Measurements from ENCODE around the gene FALEC.
"Not testable (repeated sequence)": the region's sequence is repeated elsewhere in the genome, so short reads cannot be mapped to it uniquely, and the experiment has no call there.

FALEC gene

DNA sequence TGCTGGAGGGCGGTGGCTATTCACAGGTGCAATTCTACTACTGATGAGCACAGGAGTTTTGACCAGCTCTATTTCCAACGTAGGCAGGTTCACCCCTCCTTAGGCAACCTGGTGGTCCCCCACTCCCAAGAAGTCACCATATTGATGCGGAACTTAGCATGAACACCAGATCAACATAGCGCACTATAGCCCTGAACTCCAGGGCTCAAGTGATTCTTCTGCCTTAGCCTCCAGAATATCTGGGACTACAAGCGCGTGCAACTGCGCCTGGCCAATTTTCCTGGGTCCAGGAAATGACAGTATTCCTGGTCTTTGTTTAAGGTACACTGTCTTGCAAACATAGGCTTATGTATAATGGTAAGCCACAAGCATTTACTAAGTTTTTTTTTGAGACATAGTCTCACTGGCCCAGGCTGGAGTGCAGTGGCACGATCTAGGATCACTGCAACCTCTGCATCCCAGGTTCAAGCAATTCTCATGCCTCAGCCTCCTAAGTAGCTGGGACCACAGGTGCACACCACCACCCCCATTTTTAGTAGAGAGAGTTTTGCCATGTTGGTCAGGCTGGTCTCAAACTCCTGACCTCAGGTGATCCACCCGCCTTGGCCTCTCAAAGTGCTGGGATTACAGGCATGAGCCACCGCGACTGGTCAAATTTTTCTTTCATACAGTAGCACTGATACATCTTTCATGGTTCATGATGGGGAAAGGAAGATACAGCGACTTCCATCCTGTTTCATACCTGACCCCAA, 51.2 kb downstream of the FALEC start:
- DNase-seq = no peak
- in situ Hi-C loops (cut with HindIII; ENCODE audit: low pct_ligation_motif_present, low sequenced_read_pairs) = no loop called here
- Histone ChIP-seq H3K4me3 (ENCODE audit: low read depth, low read length) (no peak overlapping the region), H3K27ac (peak overlapping the region; percentile 99), H3K36me3 (replicated peaks) (peaks cover 6% of the 10 kb centered on the region), H3K27me3 (replicated peaks) (no peaks in the 10 kb centered on the region)
- TF ChIP-seq, protein P1, sequence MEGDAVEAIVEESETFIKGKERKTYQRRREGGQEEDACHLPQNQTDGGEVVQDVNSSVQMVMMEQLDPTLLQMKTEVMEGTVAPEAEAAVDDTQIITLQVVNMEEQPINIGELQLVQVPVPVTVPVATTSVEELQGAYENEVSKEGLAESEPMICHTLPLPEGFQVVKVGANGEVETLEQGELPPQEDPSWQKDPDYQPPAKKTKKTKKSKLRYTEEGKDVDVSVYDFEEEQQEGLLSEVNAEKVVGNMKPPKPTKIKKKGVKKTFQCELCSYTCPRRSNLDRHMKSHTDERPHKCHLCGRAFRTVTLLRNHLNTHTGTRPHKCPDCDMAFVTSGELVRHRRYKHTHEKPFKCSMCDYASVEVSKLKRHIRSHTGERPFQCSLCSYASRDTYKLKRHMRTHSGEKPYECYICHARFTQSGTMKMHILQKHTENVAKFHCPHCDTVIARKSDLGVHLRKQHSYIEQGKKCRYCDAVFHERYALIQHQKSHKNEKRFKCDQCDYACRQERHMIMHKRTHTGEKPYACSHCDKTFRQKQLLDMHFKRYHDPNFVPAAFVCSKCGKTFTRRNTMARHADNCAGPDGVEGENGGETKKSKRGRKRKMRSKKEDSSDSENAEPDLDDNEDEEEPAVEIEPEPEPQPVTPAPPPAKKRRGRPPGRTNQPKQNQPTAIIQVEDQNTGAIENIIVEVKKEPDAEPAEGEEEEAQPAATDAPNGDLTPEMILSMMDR (IDR thresholded peaks at IDR 0.05; ENCODE audit: low read depth, low read length, missing control alignments) = no peak

DNA sequence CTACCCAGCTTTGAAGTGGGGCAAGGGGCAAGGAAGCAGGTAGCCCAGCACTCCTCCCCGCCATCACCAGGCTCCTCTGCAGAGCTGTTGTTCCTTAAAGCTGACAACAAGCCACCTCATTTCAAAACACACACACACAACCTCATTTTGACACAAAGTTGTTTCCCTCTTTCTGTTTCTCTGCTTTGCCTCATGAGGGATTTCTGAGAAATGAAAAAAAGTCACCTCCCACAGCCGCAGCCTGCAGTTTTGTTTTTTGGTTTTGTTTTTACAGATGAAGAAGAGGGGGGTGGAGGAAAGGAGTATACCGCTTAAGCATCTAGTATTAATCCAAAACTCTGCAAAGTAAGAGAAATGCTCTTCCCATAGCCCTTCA, 51.8 kb downstream of the FALEC start:
- Histone ChIP-seq H3K27ac (peak overlapping the region; percentile 99), H3K4me3 (ENCODE audit: low read depth, low read length) (peak overlapping the region; percentile 22), H3K36me3 (replicated peaks) (peaks cover 12% of the 10 kb centered on the region), H3K27me3 (replicated peaks) (no peaks in the 10 kb centered on the region)
- in situ Hi-C loops (cut with HindIII; ENCODE audit: low pct_ligation_motif_present, low sequenced_read_pairs) = no loop called here
- TF ChIP-seq, protein P1 (IDR thresholded peaks at IDR 0.05; ENCODE audit: low read depth, low read length, missing control alignments) = no peak
- no peak for DNase-seq

DNA sequence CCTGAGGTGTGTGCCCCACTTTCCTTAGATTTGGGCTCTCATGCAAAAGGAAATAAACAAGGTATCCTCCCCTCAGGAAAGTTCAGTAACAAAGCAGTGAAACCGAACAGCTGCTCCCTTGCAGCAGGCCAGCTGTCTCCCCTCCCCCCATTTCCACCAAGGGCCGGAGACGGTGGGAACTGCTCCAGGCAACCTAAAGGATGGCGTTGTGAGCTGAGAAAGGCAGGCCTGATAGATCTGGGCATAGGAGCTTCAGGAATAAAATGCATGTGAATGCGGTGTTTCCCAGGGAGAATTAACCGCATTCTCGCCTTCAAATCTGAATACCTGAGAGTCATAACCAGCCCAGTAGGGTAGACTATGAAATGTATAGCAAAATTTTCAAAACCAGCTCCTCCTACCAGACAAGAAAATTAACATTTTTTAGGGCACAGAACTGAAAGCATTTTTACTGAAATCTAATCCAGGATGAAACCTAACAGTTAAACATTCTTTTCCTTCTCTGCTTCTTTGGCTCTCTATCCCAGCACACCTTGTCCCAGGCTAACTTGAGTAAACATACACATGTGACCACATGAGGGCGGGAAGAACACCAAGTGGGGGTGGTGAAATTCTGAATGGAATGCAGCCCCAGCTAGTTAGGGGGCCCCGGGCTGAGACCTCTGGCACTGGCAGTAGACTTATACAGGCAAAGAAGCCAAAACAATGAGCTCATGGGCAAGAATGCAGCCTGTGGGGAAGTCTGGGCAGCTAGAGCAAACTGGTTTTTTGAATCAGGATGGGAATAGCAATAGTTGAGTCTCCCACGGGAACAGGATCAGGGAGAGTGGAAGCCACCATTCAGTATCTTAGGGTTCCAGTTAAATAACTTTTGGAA, 52.4 kb downstream of the FALEC start:
- TF ChIP-seq, protein P1 (IDR thresholded peaks at IDR 0.05; ENCODE audit: low read depth, low read length, missing control alignments) = no peak
- in situ Hi-C loops (cut with HindIII; ENCODE audit: low pct_ligation_motif_present, low sequenced_read_pairs) = no loop called here
- H3K27ac ChIP-seq = peak overlapping the region; percentile 99
- peak overlapping the region; percentile 22 for H3K4me3 ChIP-seq (ENCODE audit: low read depth, low read length)
- peaks cover 18% of the 10 kb centered on the region for H3K36me3 ChIP-seq (replicated peaks)
- no peaks in the 10 kb centered on the region for H3K27me3 ChIP-seq (replicated peaks)
- DNase-seq = peak; percentile 97

DNA sequence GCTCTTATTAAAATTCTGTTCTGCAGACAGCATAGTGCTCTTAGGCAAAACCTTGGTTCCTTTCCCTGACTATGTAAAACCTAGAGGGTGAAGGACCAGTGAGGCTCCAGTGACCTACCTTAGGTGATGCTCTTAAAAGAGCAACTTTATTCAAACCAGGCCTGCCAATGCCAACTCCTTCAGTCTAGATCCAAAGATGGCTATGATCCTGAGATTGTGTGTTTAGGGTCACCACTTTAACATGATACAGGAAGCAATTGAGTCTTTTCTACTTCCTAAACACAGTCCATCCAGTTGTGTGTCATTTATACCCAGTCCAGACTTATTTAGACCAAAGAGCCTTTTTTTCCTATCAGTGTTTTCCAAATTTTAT, 53.0 kb downstream of the FALEC start:
- H3K27ac ChIP-seq = peak overlapping the region; percentile 99
- no peaks in the 10 kb centered on the region for H3K27me3 ChIP-seq (replicated peaks)
- peaks cover 24% of the 10 kb centered on the region for H3K36me3 ChIP-seq (replicated peaks)
- in situ Hi-C loops (cut with HindIII; ENCODE audit: low pct_ligation_motif_present, low sequenced_read_pairs) = no loop called here
- no peak for DNase-seq
- H3K4me3 ChIP-seq (ENCODE audit: low read depth, low read length) = no peak overlapping the region
- TF ChIP-seq, protein P1 (IDR thresholded peaks at IDR 0.05; ENCODE audit: low read depth, low read length, missing control alignments) = no peak

DNA sequence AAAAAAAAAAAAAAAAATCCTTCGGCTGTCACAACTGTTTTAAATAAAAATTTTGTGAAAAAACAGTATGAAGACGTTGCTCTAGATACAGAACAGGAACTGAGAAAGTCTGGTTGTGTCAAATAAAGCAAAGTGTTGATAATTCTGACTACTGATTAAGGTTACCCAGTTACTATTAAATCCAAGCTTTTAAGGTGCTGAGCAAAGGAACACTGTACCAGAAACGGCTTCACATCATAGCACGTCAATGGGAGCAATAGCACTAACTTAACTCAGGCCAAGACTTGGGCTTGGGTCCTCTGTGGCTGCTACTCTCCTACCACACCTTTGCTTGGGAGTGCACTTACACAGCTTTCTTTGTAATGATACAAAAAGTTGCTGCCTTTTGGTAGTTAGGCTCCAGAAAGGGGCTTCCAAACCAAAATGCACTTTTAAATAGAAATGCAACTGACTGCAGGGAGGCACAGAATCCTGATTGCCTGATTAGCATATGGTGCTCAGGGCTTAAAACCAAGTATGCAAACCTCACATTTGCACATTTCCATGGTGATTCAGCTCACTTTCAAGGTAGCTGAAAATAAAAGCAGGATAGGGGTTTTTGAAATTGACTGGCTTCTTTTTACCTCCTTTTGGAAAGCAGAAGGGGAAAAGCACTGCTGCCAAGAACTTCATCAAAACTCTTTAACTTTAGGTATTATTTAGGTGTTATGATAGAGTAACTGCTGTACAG, 57.5 kb downstream of the FALEC start:
- H3K36me3 ChIP-seq (replicated peaks) = peaks cover 68% of the 10 kb centered on the region
- H3K27me3 ChIP-seq (replicated peaks) = no peaks in the 10 kb centered on the region
- no peak overlapping the region for H3K4me3 ChIP-seq (ENCODE audit: low read depth, low read length)
- TF ChIP-seq, protein P1 (IDR thresholded peaks at IDR 0.05; ENCODE audit: low read depth, low read length, missing control alignments) = no peak
- no peak for DNase-seq
- in situ Hi-C loops (cut with HindIII; ENCODE audit: low pct_ligation_motif_present, low sequenced_read_pairs) = no loop called here
- H3K27ac ChIP-seq = peak overlapping the region; percentile 99

DNA sequence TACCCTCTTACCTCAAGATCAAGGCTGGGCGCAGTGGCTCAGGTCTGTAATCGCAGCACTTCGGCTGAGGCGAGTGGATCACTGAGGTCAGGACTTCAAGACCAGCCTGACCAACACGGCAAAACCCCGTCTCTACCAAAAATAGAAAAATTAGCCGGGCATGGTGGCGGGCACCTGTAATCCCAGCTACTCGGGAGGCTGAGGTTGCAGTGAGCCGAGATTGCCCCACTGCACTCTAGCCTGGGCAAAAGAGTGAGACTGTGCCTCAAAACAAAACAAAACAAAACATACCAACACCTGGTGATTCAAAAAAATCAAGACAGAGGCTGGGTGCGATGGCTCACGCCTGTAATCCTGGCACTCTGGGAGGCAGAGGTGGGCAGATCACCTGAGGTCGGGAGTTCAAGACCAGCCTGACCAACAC, 58.1 kb downstream of the FALEC start:
- peak overlapping the region; percentile 99 for H3K27ac ChIP-seq
- DNase-seq; in situ Hi-C loops (cut with HindIII; ENCODE audit: low pct_ligation_motif_present, low sequenced_read_pairs); H3K27me3 ChIP-seq (replicated peaks): not testable (repeated sequence)
- H3K4me3 ChIP-seq (ENCODE audit: low read depth, low read length) = peak overlapping the region; percentile 23
- H3K36me3 ChIP-seq (replicated peaks) = peaks cover 74% of the 10 kb centered on the region

Measured in brain microvascular endothelial cell (primary cell).